Right lung (tissue), 10 donors: ENCODE results near the gene MEIS3. TPM values are rescaled to one million over a fixed set of nuclear protein-coding genes. Genes with fewer than 3 reads are reported as not detected.

Experiments
- DNase-seq, 2 donors: peaks; one replicate each; pipeline ENCODE4 v3.0.0-alpha.2; 2013
- long read RNA-seq, 8 donors: transcript quantifications; one replicate each; lab custom pipeline, GENCODE V29; 2026
- polyA plus RNA-seq, 5 donors: library from polyadenylated mRNA; unstranded; fragments of 120-200 nt; gene quantifications; one replicate each; pipeline versions ENCODE4 v1.2.1 to v1.2.3, GENCODE V29; 2013; ENCODE audit warnings: inconsistent platforms in 1 of 5, low replicate concordance in 1 of 5; ENCODE audit not compliant: insufficient read length in 5 of 5, insufficient read depth in 1 of 5

Gene MEIS3
- 10 to 100 TPM; 20.6 to 35.7 (median 27.4) TPM for polyA plus RNA-seq
- long read RNA-seq, donor 1, partial matches to known transcripts = 8 of 14 reads
- long read RNA-seq, donor 1, other reads (novel, unspliced or antisense) = 0 of 14 reads
- long read RNA-seq, donor 2, partial matches to known transcripts = 0 of 4 reads
- long read RNA-seq, donor 2, other reads (novel, unspliced or antisense) = 0 of 4 reads
- long read RNA-seq, donor 3, partial matches to known transcripts = 6 of 11 reads
- long read RNA-seq, donor 3, other reads (novel, unspliced or antisense) = 0 of 11 reads
- long read RNA-seq, donor 4, partial matches to known transcripts = 0 of 4 reads
- long read RNA-seq, donor 4, other reads (novel, unspliced or antisense) = 0 of 4 reads
- long read RNA-seq, donor 5, partial matches to known transcripts = 0 of 2 reads
- long read RNA-seq, donor 5, other reads (novel, unspliced or antisense) = 0 of 2 reads
- long read RNA-seq, donor 6, partial matches to known transcripts = 0 of 8 reads
- long read RNA-seq, donor 6, other reads (novel, unspliced or antisense) = 0 of 8 reads
- long read RNA-seq, donor 7, partial matches to known transcripts = 0 of 4 reads
- long read RNA-seq, donor 7, other reads (novel, unspliced or antisense) = 0 of 4 reads
- long read RNA-seq, donor 8, partial matches to known transcripts = 0 of 1 reads
- long read RNA-seq, donor 8, other reads (novel, unspliced or antisense) = 0 of 1 reads

DNA sequence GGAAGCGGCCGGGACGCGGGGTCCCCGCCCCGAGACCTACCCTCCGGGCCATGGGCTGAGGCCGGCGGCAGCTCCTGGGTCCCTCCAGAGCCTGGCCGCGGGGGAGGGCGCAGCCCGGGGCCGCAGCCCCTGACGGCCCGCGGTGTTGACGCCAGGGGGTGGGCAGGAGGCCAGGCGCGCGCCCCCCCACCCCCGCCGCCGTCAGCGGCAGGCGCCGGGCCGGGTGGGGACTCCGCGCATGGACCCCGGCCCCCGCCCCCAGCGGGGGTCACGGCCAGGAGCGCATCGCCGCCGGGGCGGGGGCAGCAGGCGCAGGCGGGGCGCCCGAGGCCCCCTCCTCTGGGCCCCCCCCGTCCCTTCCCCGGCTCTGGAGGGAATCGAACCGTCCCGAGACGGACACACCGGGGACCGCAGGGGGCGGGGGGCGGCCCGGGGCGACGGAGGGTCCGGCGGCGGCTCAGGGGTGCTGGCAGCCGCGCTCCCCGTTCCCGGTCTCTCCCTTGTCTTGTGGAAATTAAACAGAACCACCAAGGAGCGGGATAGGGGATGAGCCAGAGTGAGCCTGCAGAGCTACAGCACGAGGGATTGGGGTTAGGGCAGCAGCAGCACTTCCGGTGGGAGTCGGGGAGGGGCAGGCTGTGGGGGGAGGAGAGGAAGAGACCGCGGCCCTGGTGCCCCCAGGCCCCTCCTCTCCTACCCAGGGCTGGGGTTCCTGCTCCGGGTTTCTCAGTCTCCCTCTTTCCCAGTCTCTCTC, at the start of gene MEIS3:
Gene MEIS3 (minus strand): TSS at position 498 of the 754 bp plus-strand sequence. CDS start 446 bp downstream, at position 52.
- DNase-seq = no peak

DNA sequence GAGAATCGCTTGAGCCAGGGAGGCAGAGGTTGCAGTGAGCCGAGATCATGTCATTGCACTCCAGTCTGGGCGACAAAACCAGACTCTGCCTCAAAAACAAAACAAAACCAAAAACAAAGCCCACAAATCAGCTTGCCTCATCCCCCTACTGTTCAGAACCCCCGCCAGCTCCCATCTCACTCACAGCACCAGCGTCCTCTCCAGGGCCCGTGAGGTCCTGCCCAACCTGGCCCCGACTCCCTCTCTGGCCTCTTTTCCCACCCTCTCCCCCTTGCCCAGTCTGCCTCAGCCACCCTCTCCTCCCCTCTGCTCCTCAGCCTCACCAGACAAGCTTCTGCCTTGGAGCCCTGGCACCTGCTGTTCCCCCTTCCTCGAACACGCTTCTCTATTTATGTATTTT, 48.6 kb upstream of the MEIS3 start:
- DNase-seq = no peak

DNA sequence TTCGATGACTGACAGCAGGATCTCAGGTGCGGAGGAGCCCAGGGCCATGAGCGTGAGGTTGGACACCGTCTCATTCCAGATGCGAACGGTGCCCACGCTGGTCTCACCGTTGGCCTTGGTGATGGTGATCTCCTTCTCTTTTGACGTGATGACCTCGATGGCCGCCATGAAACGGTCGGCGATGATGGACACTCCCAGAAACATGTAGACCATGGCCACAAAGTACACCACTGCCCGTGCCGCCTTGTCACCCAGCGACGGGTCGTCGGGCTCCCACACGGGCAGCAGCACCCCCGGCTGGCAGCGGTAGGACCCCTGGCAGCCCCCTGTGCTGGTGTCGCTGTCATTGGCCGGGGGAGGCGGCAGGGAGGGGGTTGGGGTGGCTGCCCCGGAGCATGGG, 46.6 kb upstream of the MEIS3 start:
- no peak for DNase-seq

GRCh38 chr19:47464675-47465419, 45.5 kb upstream of the MEIS3 start:
- DNase-seq = no peak

DNA sequence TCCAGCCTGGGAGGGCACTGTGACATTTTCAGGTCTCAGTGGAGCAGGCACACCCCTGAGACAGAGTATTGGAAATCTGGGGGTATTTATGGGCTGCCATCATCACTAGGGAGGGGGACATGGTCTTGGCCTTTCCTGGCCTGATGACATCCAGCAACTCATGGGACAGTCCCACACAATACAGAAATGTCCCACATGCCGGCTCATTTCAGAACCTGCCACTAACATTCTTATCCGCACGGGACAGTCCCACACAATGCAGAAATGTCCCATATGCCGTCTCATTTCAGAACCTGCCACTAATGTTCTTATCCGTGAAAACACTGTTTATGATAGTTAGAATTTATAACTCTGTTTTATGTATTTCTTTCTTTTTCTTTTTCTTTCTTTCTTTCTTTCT, 42.5 kb upstream of the MEIS3 start:
- no peak for DNase-seq

- no peak for DNase-seq
These were observed 40.1 kb upstream of the MEIS3 start for GRCh38 chr19:47459477-47459876.

DNA sequence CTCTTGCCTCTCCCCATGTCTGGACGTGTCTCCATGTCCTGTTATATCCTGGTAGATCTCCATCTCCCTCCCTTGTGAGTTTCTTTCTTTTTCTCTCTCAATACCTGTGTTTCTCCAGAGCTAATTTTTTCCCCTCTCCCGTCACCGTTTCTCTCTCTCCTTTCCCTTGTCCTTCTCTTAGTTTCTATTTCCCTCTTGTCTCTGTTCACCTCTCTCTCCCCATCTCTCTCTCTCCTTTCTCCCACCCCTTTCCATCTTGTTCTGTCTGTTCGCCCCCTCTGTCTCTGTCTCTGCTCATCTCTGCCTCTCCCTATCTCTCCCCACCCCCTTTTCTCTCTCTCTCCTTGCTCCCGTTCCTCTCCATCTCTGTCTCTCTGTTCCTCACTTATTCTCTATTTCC, 39.3 kb upstream of the MEIS3 start:
- DNase-seq = no peak

DNA sequence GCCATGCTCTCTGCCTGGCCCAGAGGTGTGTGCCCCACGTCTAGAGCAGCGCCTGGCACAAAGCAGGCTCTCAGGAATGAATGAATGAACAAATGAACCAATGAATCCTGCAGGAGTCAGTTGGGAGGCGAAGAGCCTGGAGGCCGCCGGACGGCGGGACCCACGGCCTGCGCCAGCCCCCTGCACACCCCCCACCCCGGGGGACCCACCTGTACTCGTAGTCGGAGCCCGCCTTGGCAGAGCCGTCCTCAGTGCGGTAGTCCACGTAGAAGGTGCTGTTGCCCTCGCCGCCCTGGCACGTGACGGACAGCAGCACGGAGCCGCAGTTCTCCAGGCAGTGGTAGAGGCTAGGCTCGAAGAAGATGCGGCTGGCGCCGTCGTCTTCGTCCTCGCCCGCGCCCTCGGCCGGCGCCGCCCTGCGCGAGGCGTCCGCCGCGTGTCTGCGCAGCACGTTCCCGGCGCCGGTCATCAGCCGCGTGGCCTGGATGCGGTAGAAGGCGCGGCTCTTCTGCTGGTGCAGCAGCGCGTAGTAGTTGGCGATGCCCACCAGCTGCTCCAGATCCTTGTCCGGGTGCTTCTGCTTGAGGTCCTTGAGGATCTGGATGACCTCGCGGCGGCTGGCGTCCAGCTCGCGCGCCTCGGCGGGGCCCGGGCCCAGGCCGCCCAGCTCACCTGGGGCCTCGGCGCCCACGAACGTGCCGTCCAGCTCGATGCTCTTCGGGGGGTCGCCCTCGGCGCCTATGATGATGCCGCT, 37.6 kb upstream of the MEIS3 start:
- no peak for DNase-seq

GRCh38 chr19:47450478-47450877, 31.2 kb upstream of the MEIS3 start:
- DNase-seq = no peak

GRCh38 chr19:47448360-47448727, 29.0 kb upstream of the MEIS3 start:
- DNase-seq = no peak

DNA sequence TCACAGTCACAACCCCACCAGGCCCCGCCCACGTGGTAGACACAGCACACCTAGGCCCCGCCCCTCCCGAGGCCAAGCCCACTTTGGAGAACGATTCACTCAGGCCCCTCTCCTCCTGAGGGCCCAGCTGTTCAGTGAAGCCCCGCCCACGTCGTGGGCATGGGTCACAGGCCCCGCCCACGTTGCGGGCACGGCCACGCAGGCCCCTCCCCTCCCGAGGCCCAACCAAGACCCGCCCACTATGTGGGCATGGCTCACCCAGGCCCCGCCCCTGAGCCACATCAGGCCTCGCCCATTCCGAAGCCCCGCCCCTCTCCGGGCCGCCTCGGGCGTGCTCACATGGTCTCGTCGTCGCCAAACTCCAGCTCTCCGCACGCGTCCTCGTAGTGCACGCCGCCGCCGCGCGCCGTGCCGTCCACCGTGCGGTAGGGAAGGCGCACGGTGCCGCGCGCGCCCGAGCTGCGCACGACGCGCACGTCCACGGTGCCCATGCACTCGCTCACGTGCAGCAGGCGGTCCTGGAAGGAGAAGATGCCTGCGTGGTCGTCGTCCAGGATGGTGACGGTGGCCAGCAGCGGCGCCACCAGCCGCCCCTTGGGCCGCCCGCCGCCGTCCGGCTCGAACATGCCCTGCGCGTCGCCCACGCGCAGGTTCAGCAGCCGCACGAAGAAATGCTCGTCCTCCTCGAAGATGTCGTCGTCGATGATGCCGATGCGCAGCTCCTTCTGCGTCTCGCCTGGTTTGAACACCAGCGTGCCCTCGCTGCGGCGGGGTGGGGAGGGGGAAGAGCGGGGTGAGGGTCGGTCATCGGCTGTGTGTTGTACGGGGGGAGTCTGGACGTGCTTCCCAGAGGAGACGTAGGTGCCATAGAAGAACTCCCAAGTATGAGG, 28.4 kb upstream of the MEIS3 start:
- no peak for DNase-seq

- DNase-seq = no peak
These were observed 27.5 kb upstream of the MEIS3 start for GRCh38 chr19:47446534-47447469.

DNA sequence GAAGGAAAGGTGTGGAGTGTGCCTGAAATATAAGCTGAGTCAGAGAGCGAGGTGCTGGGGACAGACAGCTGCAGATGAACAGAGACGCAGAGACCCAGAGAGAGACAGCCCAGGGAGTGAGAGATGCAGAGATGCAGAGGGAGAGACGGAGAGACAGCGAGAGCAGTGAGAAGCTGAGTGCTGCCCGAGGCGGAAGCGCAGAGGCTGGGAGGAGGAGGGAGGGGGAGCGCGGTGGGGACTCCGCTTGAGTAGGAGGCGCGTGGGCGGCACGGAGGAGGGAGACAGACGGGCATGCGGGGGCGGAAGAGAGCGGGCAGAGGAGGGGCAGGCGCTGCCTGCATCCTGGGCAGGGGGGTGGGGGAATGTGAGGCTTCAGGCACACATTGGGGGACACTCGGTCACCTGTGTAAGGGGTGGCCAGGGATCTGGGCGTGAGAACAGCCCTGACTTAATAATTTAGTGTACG, 26.6 kb upstream of the MEIS3 start:
- no peak for DNase-seq

DNA sequence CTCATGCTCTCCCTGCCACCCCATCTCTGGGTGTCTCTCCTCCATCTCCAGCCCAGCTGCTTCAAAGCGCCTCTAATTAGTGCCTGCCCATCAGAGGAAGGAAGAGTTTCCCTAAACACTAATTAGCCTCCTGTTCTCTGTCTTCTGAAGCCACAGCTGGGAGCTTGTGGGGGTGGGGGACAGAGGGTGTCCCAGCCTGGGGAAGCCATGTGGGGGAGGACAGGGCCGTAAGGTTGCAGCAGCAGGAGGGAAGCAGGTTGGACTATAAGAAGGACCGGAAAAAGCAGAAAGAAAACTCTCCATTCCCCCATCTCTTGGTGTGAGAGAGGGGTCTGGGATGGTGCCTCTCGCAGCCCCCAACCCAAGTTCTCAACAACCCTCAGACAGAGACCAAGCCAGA, 26.2 kb upstream of the MEIS3 start:
- no peak for DNase-seq

- no peak for DNase-seq
These were observed 25.1 kb upstream of the MEIS3 start for GRCh38 chr19:47444388-47444821.

- DNase-seq = no peak
These were observed 24.0 kb upstream of the MEIS3 start for GRCh38 chr19:47443331-47443730.

- DNase-seq = no peak
These were observed 19.5 kb upstream of the MEIS3 start for GRCh38 chr19:47438793-47439220.

DNA sequence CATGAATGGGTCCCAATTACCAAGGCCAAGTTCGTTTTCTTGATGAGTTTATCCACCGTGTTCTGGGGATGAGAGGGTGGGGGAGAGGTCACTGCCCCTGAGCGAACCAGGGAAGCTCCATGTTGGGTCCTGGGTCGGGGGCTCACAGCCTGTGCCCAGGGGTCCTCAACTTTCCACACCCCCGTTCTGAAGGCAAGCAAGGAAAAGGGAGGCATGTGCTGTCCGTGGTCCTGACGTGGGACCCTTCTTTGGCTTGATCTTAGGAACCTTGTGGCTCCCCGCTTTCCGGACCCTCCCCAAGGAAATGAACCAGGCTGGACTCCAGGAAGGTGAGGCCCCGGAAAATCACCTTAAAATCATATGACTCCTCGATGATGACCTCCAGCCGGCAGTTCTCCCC, 18.2 kb upstream of the MEIS3 start:
- no peak for DNase-seq
